Hepatic stellate cell (primary cell): ENCODE results near the gene NPC1.
"Not testable (repeated sequence)": the region's sequence is repeated elsewhere in the genome, so short reads cannot be mapped to it uniquely, and the experiment has no call there.

Experiments used
- DNase-seq: peaks from one replicate; pipeline ENCODE4 v3.0.0; 2011; ENCODE audit warnings: low spot score

NPC1 gene

GRCh38 chr18:23575309-23575651 is 11.0 kb downstream of the NPC1 start:
- no peak for DNase-seq

GRCh38 chr18:23574611-23575308 is 11.5 kb downstream of the NPC1 start:
- no peak for DNase-seq

- peak; percentile 66 for DNase-seq
Observed at GRCh38 chr18:23573626-23574431, 12.5 kb downstream of the NPC1 start.

DNA sequence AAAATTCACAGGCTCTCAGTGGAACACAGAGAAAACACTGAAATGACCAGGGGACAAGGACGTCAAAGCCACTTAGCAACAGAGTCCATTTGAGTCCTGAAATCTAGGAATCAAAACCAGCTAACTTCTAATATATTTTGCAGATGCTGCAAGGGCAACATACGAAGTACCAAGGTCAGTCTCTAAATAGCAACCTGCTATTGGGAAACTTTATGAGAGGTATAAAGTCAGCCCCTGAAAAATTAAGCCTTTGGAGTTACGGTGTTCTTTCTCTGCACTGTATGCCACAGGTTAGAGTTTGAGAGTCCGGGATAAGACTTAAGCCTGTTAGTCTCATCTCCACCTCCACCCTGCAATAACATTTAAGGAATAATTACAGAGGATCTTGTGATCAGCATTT is 13.3 kb downstream of the NPC1 start:
- no peak for DNase-seq

- DNase-seq = no peak
Observed at GRCh38 chr18:23572570-23572969, 13.7 kb downstream of the NPC1 start.

- no peak for DNase-seq
Observed at GRCh38 chr18:23572012-23572411, 14.3 kb downstream of the NPC1 start.

- no peak for DNase-seq
Observed at GRCh38 chr18:23570912-23571504, 15.3 kb downstream of the NPC1 start.

GRCh38 chr18:23569299-23570063 is 16.8 kb downstream of the NPC1 start:
- no peak for DNase-seq

DNA sequence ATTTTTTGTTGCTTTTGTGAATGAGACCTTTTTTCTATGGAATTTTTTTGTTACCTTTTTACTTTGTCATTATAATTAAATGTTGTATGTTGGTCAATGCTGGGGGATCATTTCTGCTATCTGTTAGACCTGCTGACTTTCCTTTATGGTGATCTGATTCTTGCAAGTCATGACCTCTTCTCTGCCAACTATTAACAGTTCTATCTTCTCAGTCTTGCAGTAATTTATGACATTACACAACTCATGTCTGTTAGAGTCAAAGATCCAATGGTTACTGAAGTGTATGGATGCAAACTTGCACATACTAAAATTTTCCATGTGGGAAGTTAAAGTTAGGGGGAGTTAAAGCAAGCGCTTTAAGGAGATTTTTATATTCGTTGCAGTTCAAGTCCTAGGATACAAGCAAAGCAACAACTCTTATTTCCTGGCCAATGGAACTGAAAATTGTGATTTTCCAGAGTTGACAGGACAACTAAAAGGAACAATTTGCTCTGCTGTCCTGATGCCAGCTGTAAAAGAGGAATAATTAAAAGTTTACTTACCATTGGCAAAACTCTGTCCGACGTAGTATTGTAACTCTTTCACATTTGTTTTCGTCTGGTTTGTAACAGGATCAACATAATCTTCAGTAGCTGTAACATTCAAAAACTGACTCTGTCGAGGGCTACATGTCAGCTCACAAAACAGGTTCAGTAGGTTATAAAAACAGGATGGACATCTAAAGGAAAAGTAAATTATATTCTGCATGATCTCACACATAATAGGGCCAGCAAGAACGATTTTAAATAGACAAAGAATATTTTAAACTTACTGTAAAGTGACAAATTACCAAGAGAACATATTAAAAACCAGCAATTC is 17.8 kb downstream of the NPC1 start:
- DNase-seq = no peak

GRCh38 chr18:23567671-23568070 is 18.6 kb downstream of the NPC1 start:
- no peak for DNase-seq

DNA sequence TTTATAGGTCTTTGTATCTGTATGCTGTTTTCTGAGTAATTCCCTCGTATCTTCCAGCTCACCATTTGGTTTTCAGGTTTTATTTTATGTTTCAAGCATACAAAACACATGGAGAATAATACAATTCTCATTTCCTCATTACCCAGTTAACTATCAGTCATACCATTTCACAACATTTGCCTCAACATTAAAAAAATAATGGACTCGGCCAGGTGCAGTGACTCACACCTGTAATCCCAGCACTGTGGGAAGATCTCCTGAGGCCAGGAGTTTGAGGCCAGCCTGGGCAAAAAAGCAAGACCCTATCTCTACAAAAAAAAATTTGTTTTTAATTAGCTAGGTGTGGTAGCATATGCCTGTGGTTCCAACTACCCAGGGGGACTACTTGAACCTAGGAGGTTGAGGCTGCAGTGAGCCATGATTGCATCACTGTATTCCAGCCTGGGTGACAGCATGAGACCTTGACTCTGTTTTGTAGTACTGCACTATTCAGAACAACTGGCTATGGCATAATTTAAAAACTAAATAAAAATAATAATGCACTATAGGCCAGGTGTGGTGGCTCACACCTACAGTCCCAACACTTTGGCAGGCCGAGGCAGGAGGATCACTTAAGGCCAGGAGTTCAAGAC is 20.3 kb downstream of the NPC1 start:
- no peak for DNase-seq

DNA sequence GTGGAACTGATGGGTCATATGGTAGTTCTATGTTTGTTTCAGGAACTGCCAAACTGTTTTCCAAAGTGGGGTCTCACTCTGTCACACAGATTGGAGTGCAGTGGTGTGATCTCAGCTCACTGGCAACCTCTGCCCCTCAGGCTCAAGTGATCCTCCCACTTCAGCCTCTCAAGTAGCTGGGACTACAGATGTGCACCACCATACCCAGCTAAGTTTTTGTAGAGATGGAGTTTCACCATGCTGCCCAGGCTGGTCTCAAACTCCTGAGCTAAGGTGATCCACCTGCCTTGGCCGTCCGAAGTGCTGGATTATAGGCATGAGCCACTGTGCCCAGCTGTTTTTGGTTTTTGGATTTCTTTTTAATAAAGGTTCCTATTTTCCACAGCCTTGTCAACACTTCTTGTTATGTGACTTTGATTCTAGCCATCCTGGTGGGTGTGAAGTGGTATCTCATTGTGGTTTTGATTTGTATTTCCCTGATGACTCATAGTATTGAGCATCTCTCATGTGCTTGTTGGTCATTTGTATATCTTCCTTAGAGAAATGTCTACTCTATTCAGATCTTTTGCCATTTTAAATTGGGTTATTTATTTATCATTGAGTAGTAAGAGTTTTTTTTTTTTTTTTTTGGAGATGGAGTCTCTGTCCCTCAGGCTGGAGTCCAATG is 22.8 kb downstream of the NPC1 start:
- DNase-seq = no peak

GRCh38 chr18:23560186-23560585 is 26.1 kb downstream of the NPC1 start:
- DNase-seq = no peak

DNA sequence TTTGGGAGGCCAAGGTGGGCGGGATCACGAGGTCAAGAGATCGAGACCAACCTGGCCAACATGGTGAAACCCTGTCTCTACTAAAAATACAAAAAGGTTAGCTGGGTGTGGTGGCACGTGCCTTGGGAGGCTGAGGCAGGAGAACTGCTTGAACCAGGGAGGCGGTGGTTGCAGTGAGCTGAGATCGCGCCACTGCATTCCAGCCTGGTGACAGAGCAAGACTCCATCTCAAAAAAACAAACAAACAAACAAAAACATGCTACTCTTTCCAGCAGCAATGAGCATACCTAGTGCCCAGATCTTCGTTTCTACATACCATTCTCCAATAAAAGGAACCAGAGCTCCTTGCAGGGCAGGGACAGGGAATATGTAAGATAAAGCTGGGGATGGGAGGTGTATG is 28.8 kb downstream of the NPC1 start:
- not testable (repeated sequence) for DNase-seq

DNA sequence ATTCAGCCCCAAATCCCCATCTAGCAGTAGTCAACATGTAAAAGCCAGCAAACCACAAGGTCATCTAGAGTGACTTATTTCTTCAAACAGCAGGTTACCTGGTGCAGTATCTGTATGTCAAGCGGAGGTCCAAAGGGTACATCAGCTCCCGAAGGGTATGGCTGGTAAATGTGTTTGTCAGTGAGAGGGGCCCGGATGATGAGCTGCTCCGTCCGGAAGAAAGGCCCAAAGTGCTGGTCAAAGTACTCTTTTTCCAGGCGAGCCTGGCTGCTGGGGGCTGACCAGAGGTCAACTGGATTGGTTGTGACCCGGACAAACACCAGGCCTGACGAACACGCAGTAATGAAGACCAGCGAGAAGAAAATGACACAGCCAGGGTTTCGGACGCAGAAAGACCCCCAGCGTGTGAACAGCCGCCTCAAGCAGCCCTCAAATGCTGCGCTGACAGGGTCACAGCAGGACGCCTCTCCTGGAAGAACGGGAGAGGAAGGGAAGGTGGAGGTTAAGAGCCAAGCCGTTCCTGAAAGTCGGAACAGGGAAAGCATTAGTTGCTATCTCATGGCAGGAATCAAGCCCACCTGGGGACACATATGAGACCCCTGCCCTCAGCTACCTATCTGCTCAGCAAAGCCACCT is 30.0 kb downstream of the NPC1 start:
- no peak for DNase-seq

- no peak for DNase-seq
Observed at GRCh38 chr18:23553887-23554286, 32.4 kb downstream of the NPC1 start.

DNA sequence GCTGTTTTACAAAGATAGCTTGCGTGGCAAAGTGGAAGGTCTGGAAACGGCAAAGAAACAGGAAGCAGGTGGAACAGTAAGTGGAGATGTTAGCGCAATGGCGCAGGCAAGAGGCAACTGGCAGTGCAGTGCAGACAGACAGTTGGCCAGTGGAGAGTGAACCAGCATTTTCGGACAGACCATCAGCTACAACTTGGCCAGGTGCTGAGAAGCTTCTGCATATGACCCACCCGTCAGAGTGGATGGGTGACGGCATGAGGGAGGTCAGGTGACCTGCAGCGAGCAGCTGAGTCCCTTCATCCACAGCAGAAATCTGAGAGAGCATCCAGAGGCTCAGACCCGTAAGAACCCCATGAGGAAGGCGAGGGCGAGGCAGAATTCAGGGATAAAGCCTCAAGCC is 33.8 kb downstream of the NPC1 start:
- no peak for DNase-seq

- DNase-seq = no peak
Observed at GRCh38 chr18:23551978-23552377, 34.3 kb downstream of the NPC1 start.

- no peak for DNase-seq
Observed at GRCh38 chr18:23550898-23551297, 35.4 kb downstream of the NPC1 start.

GRCh38 chr18:23548719-23549118 is 37.6 kb downstream of the NPC1 start:
- no peak for DNase-seq
